NCI-H748 (cell line): ENCODE data around the gene RBKS.
A peak's percentile ranks its signal among the peaks of the same experiment; 100 is the strongest.

ENCODE experiments used
- DNase-seq: peaks from one replicate; lab custom pipeline; 2025; ENCODE audit not compliant: unreplicated experiment; lab: John Stamatoyannopoulos, UW

Gene RBKS

DNA sequence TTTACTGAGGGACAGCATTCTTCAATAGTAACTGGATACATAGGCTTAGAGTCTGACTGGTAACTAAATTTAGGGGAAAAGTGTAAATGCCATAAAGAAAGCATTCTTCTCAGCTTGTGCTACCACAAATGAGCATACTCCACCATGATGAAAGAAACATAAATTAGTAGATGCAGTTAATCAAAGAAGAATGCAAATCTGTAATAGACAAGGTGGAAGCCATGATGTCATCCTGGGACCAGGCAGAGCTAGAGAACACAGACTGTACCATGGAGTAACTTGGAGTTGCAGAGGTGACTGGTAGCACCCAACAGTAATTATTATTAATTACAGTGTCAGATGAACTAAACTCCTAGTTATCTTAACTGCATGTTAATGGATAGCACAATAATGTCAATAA is 51.7 kb downstream of the RBKS start:
- DNase-seq, result no peak

DNA sequence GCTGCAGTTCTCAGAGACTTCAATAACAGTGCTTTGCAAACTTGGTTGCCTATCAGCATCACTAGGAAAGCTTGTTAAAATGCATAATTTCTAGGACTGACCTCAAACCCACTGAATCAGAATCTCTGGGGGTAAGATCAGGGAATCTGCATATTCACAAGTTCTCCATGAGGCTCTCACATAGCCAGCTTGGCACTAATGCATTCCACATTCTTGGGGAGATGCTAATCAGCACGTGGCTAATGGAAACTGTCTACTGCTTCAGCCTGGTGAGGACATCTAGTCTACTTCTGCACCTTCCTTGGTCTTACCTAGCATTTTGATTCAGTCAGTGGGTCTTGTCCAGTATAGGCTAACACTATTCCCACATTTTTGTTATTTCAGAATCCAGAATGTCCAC is 56.3 kb downstream of the RBKS start:
- DNase-seq, result no peak

DNA sequence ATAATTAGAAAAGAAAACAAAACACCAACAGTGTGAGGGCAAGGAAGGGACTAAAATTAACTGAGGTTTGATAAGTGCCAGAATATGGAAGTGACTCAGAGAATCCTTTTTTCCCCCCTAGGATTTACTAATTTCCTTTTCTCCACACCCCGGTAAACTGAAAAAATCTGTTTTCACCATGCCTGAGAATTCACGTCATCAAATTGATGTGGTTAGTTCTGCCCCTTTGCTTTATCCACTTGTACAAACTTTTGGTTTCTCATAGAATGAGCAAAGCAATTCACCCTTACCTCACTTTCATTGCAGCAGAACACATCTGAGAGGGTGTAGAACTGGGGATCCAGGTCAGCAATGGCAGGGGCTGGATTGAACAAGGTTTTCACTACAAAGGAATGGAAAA is 57.8 kb downstream of the RBKS start:
- no peak for DNase-seq

DNA sequence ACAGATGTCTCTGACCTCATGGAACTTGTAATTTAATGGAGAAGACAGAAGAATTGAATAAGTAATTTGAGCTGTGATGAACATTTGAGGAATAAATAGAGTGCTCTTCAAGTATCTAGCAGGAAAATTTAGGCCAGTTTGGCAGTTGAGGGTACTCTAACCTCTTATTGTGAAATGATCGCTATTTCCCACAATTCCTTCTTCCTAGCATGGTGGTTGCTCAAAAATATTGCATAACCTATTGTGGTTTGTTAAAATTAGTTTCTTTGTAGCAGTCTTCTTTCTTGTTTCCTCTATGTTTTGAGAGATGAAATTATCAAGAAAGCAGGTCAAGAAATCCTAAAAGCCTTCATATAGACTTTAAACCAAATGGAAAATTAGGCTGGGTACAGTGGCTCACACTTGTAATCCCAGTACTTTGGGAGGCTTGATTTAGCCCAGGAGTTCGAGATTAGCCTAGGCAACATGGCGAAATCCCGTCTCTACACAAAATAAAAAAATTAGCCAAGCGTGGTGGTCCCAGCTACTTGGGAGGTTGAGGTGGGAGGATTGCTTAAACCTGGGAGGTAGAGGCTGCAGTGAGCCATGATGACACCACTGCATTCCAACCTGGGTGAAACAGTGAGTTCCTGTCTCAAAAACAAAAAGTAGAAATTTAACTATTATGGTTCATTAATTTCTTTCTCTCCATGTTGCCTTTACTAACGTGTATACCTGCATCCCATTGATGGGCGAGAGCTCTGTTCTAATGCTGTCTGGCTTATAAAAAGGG is 58.7 kb downstream of the RBKS start:
- DNase-seq, result no peak

DNA sequence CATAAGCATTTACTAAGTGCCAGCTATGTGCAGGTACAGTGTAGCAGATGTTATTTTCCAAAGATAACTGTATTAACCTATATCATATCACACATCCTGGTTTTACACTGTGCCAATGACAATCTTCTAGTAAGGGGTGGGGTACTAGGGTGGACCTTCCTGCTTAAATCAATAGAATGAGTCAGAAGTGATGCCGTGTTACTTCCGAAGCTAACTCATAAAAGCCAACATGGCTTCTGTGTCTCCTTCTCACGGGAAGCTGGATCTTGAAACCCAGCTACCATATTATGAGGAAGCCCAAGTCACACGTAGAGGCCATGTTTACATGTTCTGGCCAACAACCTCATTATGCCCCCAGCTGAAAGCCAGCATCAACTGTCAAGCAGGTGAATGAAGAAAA is 59.5 kb downstream of the RBKS start:
- no peak for DNase-seq

DNA sequence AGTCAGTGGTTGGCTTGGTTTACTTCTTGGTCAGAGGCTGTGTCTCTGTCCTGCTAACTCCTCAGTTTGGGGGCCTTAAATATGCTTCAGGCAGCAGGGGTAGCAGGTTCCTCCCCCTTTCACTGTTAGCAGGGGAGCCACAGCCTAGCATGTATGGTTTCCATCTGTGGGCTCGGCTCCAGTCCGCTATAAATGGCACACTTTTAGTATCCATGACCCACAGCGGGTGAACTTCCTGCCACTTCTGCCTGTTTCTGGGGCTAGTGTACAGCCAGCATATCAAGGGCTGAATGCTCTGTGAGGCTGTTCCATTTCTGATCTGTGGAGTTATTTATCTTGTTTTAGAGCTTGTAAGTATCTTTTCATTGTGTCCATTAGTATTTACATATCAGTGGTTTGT is 60.4 kb downstream of the RBKS start:
- DNase-seq, result no peak

DNA sequence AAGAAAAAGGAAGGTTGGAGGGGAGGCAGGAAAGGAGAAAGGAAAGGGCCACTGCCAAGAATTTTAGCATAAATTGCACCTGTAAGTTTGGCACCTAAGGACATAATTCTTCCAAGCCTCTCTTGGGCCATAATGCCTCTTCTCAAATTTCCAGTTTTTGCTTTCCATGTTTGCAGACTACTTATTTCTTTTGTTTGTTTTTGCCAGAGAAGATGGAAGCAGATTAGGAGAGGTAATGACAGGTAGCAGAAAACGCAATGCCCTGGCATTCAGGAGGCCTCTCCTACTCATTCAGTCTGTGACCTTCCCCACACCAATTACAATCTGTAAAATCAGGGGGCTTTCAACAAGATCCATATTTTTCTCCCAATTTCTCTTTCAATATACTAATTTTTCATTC is 61.9 kb downstream of the RBKS start:
- peak; percentile 32 for DNase-seq

DNA sequence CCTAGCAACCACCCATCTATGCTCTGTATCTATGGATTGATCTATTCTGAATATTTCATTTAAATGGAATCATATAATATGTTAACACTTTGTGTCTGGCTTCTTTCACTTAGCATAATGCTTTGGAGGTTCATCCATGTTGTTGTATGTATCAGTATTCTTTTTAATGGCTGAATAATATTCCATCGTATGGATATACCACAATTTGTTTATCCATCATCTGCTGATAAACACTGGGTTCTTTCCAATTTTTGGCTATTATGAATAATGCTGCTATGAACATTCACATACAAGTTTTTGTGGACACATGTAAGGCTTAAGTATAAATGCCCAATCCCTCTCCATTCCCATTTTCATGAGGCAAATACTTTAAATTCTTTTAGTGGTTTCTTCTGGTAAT is 65.8 kb downstream of the RBKS start:
- no peak for DNase-seq

DNA sequence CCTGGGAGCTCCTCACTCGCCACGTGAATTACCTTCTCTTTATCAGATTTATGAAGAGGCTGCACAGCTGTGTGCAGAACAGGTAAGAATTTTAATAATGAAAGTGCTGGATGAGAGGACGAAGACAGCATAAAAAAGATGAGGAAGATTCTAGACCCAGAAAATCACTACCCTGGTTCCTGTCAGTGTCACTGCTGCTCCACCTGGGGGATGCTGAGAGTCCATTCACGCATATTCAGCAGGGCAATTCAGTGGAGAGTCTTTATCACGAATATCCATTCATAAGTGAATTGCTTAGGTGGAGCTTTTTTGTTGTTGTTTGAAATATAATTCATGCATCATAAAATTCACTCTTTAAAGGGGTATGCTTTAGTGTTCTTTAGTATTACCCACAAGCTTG is 66.6 kb downstream of the RBKS start:
- no peak for DNase-seq

DNA sequence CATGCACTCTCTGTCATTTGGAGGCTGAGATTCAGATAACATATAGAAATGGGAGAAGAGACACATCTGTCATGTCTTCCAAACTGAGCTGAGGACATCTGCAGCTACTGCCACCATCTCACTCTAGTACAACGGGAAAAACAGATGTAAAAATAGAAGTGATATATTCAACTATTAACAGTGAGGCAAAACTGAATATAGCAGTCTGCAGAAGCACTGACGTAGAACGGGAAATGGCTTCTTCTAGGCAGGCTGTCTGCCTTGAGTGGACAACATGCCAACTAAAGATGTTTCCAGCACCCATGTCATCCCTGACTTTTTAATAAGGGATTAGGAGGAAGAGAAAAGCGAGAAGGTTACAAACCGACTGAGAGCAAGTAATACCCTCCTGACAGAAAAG is 67.1 kb downstream of the RBKS start:
- DNase-seq, result no peak

DNA sequence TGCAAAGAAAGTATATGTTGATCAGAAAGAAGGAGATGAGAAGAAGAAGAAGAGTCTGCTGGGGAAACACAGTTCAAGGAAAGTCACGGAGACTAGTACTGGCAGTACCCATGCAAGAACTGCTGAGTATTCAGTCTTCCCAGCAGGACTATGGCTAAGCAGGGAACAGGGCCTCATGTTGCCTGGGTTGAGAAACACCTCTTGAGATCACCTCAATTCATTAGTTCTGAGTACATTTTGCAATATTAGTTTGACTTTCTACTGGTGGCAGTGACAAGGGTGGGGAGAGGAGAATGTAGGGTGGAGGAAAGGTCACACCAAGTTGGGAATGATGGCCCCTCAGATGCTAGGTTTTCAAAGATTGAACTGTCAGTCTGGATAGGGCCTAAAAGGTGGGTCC is 68.1 kb downstream of the RBKS start:
- no peak for DNase-seq

DNA sequence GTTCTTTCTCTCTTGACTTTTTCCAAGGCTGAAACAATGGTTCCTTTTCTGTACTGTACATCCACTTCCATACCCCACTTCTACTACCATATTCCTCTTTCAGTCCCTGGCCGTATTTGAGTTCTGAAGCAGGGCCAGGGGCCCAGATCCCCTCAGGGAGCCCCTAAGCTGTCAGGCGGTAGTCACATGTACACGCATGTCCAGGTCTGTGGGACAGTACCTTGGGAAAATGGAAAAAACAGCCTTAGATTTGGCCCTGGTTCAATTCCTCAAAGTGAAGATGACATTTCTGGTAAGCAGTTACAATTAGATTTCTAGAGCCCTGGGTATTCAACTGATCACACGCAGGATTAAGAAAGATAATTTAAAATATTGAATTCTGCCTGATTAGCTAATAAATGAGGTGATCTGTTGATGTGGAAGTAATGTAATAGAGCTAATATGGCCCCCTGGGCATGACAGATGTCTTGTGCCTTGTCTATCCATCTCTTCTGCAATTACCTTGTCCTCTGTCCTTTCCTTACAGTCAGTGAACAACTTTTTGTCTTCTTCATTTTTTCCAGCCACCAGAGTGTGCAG is 74.2 kb downstream of the RBKS start:
- no peak for DNase-seq

DNA sequence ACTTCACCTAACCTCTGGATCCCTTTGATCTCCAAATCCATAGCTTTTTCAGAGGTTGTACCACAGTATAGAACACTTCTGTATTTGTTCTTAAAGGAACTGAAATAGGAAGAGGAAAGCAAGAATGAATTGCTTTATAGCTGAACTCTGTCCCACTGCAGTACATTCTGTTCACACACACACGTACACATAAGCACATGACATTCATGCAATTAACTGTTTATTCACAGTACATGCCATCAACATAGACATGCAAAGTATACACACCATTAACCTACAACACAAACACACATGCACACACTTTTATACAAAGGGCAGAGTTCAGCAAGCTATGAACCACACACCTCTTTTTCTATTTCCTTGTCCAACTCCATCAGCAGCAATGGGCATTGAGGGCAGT is 75.4 kb downstream of the RBKS start:
- no peak for DNase-seq

DNA sequence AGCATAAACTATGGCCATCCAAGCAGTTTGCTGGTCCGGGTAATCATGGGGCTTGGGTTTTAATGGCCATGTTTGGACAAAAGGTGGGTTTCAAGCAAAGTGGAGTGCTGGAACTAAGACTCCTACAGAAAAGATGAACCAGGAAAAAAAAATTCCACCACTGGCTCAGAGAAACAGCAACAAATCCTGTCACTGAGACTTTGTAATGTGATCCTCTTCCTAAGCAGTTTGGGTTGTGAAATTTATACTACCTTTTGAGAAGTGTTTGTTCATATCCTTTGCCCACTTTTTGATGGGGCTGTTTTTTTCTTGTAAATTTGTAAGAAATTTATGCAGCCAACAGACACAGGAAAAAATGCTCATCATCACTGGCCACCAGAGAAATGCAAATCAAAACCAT is 78.4 kb downstream of the RBKS start:
- DNase-seq, result no peak

DNA sequence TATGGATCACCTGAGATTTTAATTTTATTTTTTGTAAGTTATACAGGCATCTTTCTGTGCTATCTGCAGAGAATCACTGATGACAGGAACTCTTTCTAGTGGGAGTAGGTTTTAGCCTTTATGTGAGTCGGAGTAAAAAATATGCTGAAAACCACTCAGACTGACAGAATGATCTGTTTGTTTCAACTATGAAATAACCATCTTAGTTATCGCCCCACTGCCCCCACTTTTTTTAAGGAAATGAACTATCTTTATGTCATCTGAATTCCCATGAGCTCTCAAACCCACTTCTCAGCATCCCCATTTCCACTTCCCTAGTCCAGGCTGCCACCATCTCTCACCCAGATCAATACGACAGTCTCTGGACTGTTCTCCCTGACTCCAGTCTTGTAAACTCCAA is 79.7 kb downstream of the RBKS start:
- no peak for DNase-seq

DNA sequence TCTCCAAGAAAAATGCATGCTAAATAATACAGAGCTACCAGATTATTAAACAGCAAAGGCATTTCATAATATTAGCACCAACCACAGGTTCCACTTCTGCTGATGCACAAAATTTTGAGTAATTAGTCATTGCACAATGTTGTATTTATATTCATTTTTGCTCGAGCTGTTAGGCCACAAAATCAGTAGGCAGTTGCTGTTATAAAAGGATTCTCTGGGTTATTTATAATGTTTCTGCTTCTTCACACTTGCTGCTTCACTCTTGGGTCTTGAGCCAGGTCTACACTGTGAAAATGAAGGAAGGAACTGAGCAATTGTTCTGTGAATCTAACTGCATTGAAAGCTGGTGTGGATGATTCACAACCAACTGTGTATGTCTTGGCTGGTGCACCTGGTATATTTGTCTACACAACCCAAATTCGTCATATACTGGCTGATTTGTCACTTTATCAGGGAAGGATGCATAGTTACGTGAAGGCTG is 80.4 kb downstream of the RBKS start:
- DNase-seq, result no peak

DNA sequence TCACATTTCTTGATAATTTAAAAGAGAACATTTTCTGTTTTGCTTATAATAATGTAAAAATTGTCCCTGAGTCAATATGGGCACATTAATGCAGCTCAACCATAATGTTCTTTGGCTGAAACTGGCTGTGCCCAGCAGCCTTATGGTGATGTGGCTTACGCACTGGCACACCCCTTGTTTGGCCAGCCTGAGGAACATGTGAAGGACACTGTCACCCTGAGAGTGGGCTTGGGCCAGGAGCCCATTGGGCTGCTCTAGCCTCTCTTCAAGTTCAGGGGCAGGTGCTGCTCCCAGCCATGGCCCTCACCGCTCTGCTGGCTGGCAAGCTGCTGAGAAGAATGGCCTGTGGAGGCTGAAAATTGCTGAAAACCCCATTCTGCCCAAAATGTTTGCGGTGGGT is 81.2 kb downstream of the RBKS start:
- DNase-seq, result no peak

DNA sequence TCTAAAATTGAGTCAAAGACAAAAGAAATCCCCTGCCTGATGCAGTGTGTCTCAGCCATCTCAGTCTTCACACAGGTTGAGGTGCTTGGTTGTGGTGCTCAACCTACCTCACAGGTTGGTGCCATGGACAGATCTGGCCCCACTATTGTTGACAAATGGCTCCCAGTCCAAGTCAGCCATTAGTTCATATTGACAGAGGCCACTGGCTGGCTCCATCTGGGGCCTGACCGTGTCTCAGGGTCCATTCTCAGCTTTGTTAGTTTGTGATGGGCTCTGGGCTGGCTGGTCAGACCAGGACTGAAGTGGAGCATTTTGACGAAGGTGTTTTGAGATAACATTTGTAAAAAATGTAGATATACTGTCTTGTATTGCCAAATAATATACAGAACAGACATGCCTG is 81.8 kb downstream of the RBKS start:
- DNase-seq, result no peak

DNA sequence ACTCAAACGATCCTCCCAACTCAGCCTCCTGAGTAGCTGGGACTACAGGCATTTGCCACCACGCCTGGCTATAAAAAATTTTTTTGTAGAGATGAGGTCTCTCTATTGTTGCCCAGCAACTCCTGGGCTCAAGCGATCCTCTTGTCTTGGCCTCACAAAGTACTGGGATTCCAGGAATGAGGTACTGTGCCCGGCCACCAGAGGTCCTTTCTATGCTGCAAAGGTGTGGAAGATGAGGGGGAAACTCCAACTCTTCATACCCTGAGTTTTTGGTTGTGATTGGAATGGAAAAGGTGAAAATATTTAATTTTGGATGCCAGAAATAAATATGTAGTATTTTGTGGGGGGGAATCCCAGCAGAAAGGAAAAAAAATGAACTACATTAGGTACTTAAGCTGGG is 82.7 kb downstream of the RBKS start:
- DNase-seq, result no peak

DNA sequence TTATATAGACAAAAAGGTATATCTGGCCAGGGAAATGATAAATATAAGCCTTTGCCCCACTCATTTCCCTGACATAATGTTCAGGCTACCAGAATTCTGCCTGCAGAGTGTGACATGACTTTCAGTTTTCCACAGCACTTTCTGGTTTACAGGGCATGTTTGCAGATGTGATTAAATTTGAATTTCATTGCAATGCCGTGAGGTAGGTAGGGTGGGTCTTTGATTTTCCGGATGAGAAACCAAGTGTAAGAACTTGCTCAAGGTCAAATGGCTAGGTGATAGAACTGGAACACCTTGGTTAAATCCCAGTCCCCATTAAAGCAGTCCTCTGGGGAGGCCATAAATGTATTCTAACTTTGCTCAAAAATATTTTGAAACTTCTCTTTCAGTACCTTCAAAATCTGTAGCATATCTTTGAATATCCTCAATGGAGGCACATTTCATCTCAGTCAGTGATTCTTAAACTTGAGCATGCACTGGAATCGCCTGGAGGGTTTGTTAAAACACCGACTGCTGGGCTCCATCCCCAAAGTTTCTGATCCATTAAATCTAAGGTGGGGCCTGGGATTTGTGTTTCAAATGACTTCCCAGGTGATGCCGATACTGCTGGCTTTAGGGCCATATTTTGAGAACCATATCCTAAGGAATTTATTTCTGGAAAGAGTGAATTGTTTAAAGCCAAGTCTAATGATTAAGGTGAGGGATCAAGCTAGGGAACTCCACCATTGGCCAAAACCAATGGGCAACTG is 83.7 kb downstream of the RBKS start:
- no peak for DNase-seq

DNA sequence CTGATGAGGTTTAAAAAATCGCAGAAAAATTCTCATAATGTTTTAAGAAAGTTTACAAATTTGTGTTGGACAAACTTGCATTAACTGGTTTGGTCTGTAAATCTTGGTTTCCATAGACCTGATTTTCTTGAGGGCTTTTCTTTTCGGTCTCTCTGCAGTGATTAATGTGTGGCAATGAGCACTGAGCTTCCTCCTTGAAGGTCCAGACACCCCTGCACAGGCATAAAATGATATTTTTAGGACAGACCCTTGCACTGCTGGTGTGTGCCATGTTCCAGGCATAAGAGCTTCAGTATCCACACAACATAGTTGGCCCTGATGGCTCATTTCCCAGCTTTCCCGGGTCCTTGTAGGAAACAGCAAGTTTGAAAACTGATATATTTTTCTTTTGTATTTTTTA is 85.0 kb downstream of the RBKS start:
- no peak for DNase-seq

DNA sequence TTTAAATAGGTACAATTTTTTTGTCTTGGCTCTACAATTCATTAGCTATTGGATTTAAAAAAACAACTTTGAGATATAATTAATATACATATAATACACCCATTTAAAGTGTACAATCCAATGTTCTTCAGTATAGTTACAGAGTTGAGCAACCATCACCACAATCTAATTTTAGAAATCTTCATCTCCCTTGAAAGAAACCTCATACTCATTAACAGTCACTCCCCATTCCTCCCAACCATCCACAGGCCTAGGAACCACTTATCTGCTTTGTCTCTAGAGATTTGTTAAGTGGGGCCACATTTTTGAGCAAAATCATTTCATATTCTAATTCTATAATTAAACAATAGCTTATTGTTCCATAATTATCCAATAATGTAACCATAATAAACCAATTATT is 86.0 kb downstream of the RBKS start:
- no peak for DNase-seq
